K562 (cell line): ENCODE results near the gene CABLES1. TPM values are rescaled to one million over a fixed set of nuclear protein-coding genes. Genes with fewer than 3 reads are reported as not detected.

ENCODE experiments used
- BCL6 ChIP-seq: fragments of 250-450 bp; sonication (Bioruptor Pico); IDR thresholded peaks from 2 replicates; pipeline ENCODE4 v1.4.0; 2020
- CTBP1 ChIP-seq: fragments of 450-650 bp; IDR thresholded peaks from 2 replicates; pipeline ENCODE4 v1.6.1; 2016; ENCODE audit warnings: borderline replicate concordance
- FIP1L1 ChIP-seq: fragments of 200-400 bp; formaldehyde crosslinking; IDR thresholded peaks from 2 replicates; pipeline ENCODE4 v1.6.1; 2018; ENCODE audit warnings: mild to moderate bottlenecking, low read depth, low read length; ENCODE audit not compliant: poor library complexity, severe bottlenecking
- FOS ChIP-seq: IDR thresholded peaks from 3 replicates; pipeline ENCODE4 v1.6.1; 2011; ENCODE audit not compliant: insufficient read length; ENCODE audit errors: extremely low read depth
- FUS ChIP-seq: fragments of 200-400 bp; formaldehyde crosslinking; optimal IDR thresholded peaks from 2 replicates; pipeline ENCODE3; 2017; ENCODE audit warnings: low read depth, low read length
- HDAC1 ChIP-seq, 2 experiments: fragments of 450-650 bp; IDR thresholded peaks; 2 replicates each; pipeline ENCODE4 v1.6.1; 2016 to 2017; ENCODE audit warnings: inconsistent platforms in 1 of 2, mild to moderate bottlenecking in 1 of 2, moderate library complexity in 1 of 2
- ZBTB1 ChIP-seq: sonication (generic); formaldehyde crosslinking; IDR thresholded peaks from 2 replicates; pipeline ENCODE4 v1.8.1; 2023; ENCODE audit warnings: missing genetic modification reagents, low read depth, mild to moderate bottlenecking, borderline replicate concordance
- ZEB2 ChIP-seq: fragments of 450-650 bp; IDR thresholded peaks from 2 replicates; pipeline ENCODE4 v1.6.1; 2016
- ZNF239 ChIP-seq: fragments of 250-450 bp; sonication (Bioruptor Pico); IDR thresholded peaks from 2 replicates; pipeline ENCODE4 v1.4.0; 2020; ENCODE audit warnings: mild to moderate bottlenecking
- ZNF436 ChIP-seq: fragments of 250-450, 450-650 bp; sonication (Bioruptor Pico); formaldehyde crosslinking; IDR thresholded peaks from 2 replicates; pipeline ENCODE4 v1.7.0; 2020; ENCODE audit warnings: mild to moderate bottlenecking
- ZNF644 ChIP-seq: fragments of 200-800 bp; sonication (Bioruptor generic); IDR thresholded peaks from 2 replicates; pipeline ENCODE4 v1.6.1; 2016; ENCODE audit warnings: low read depth, missing genetic modification characterization, missing compliant biosample characterization
- polyA plus RNA-seq, 8 experiments: library from polyadenylated mRNA; depleted of rRNA in 4 of 8; stranded (reverse) in 5 of 8; unstranded in 3 of 8; fragments of >200 nt; fragmentation: Nextera tagmentation in 2 of 8; fragmentation: Illumina TruSeq in 1 of 8; extraction: Ambion mirVana in 2 of 8; extraction: Trizol in 1 of 8; gene quantifications; 2 replicates each; pipeline versions ENCODE4 v1.2.1 to v1.2.3, GENCODE V29; 2011 to 2014; ENCODE audit warnings: inconsistent platforms in 1 of 8, missing spikeins in 1 of 8
- total RNA-seq, 7 experiments: library from RNA; depleted of rRNA in 6 of 7; stranded (reverse); fragments of >200 nt in 6 of 7; fragmentation: Illumina TruSeq in 2 of 7; extraction: Trizol in 2 of 7; gene quantifications; 2 replicates each; pipeline versions ENCODE4 v1.2.1 to v1.2.3, GENCODE V29; 2011 to 2021; ENCODE audit warnings: low replicate concordance in 1 of 7
- TF ChIP-seq, protein P1 (sequence below), 2 experiments: fragments of 450-650 bp in 1 of 2; sonication (generic) in 1 of 2; formaldehyde crosslinking in 1 of 2; IDR thresholded peaks; 2 replicates each; pipeline versions ENCODE4 v1.7.1 to v1.9.0; 2016 to 2022; ENCODE audit warnings: inconsistent platforms in 1 of 2, mild to moderate bottlenecking in 1 of 2, missing genetic modification reagents in 1 of 2
- TF ChIP-seq, protein P2 (sequence below): fragments of 450-650 bp; IDR thresholded peaks from 2 replicates; pipeline ENCODE4 v1.6.1; 2017; ENCODE audit warnings: antibody characterized with exemption
- TF ChIP-seq, protein P3 (sequence below), 2 experiments: IDR thresholded peaks in 1 of 2; conservative IDR thresholded peaks in 1 of 2; 2 replicates each; pipeline ENCODE4 v1.6.1; 2016; ENCODE audit warnings: low read depth in 2 of 2, mild to moderate bottlenecking in 1 of 2, missing compliant biosample characterization in 1 of 2, missing genetic modification characterization in 1 of 2, moderate library complexity in 1 of 2

The CABLES1 gene
- total and polyA plus RNA-seq, 9 of the 15 experiments (the other 6 are each of a cell fraction or from before 2014, with no cell fraction given) = 0.04 to 0.10 (median 0.06) TPM; not detected in 3

DNA sequence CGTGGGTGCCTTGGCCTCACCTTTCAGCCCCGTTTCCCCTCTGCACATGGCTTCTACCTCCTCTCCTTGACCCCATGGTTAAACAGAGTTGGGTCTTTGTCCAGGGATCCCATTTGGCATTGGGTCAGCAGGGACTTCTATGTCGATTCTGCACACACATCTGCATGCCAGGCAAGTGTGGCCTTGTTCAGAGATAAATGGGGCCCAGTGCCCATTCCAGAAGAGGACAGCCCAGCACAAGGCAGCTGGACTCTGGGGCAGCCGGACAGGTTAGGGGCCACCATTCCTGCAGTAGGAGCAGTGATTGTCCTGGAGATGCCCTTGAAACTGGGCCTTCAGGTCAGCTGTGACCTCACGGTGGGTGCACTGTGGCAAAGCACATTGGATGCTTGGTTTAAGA lies 13.1 kb downstream of the CABLES1 start (continued):
- TF ChIP-seq, protein P1, sequence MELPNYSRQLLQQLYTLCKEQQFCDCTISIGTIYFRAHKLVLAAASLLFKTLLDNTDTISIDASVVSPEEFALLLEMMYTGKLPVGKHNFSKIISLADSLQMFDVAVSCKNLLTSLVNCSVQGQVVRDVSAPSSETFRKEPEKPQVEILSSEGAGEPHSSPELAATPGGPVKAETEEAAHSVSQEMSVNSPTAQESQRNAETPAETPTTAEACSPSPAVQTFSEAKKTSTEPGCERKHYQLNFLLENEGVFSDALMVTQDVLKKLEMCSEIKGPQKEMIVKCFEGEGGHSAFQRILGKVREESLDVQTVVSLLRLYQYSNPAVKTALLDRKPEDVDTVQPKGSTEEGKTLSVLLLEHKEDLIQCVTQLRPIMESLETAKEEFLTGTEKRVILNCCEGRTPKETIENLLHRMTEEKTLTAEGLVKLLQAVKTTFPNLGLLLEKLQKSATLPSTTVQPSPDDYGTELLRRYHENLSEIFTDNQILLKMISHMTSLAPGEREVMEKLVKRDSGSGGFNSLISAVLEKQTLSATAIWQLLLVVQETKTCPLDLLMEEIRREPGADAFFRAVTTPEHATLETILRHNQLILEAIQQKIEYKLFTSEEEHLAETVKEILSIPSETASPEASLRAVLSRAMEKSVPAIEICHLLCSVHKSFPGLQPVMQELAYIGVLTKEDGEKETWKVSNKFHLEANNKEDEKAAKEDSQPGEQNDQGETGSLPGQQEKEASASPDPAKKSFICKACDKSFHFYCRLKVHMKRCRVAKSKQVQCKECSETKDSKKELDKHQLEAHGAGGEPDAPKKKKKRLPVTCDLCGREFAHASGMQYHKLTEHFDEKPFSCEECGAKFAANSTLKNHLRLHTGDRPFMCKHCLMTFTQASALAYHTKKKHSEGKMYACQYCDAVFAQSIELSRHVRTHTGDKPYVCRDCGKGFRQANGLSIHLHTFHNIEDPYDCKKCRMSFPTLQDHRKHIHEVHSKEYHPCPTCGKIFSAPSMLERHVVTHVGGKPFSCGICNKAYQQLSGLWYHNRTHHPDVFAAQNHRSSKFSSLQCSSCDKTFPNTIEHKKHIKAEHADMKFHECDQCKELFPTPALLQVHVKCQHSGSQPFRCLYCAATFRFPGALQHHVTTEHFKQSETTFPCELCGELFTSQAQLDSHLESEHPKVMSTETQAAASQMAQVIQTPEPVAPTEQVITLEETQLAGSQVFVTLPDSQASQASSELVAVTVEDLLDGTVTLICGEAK (IDR thresholded peaks at IDR 0.05) = no peak
- TF ChIP-seq, protein P1 (CRISPR knock-in tag; IDR thresholded peaks at IDR 0.05) = no peak
- no peak for TF ChIP-seq ZNF436 (CRISPR knock-in tag)
- TF ChIP-seq, protein P2, sequence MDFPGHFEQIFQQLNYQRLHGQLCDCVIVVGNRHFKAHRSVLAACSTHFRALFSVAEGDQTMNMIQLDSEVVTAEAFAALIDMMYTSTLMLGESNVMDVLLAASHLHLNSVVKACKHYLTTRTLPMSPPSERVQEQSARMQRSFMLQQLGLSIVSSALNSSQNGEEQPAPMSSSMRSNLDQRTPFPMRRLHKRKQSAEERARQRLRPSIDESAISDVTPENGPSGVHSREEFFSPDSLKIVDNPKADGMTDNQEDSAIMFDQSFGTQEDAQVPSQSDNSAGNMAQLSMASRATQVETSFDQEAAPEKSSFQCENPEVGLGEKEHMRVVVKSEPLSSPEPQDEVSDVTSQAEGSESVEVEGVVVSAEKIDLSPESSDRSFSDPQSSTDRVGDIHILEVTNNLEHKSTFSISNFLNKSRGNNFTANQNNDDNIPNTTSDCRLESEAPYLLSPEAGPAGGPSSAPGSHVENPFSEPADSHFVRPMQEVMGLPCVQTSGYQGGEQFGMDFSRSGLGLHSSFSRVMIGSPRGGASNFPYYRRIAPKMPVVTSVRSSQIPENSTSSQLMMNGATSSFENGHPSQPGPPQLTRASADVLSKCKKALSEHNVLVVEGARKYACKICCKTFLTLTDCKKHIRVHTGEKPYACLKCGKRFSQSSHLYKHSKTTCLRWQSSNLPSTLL = no peak
- no peak for TF ChIP-seq FIP1L1
- TF ChIP-seq ZNF239 (CRISPR knock-in tag) = no peak
- no peak for TF ChIP-seq FOS
- TF ChIP-seq BCL6 = no peak
- no peak for TF ChIP-seq ZEB2
- TF ChIP-seq, protein P3, sequence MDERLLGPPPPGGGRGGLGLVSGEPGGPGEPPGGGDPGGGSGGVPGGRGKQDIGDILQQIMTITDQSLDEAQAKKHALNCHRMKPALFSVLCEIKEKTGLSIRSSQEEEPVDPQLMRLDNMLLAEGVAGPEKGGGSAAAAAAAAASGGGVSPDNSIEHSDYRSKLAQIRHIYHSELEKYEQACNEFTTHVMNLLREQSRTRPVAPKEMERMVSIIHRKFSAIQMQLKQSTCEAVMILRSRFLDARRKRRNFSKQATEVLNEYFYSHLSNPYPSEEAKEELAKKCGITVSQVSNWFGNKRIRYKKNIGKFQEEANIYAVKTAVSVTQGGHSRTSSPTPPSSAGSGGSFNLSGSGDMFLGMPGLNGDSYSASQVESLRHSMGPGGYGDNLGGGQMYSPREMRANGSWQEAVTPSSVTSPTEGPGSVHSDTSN (CRISPR knock-in tag; IDR thresholded peaks at IDR 0.05; ENCODE audit: low read depth) = no peak
- TF ChIP-seq, protein P3 (tag; conservative IDR thresholded peaks at IDR 0.05; ENCODE audit: low read depth) = no peak
- TF ChIP-seq ZNF644 (tag) = no peak
- TF ChIP-seq CTBP1 = no peak
- TF ChIP-seq FUS = no peak
- no peak for TF ChIP-seq ZBTB1
- TF ChIP-seq HDAC1 (IDR thresholded peaks at IDR 0.05) = no peak
